H1 (cell line): Measurements from ENCODE around the gene EPHA5. TPM values are rescaled to one million over a fixed set of nuclear protein-coding genes. Genes with fewer than 3 reads are reported as not detected.

Experiments
- ATF3 ChIP-seq: IDR thresholded peaks from 2 replicates; pipeline ENCODE4 v1.6.1; 2011; ENCODE audit warnings: low read depth, mild to moderate bottlenecking, low read length; ENCODE audit not compliant: insufficient read depth
- BRCA1 ChIP-seq: IDR thresholded peaks from 2 replicates; pipeline ENCODE4 v1.6.1; 2012; ENCODE audit warnings: low read depth, low read length, improper control_type of control experiment
- CHD7 ChIP-seq: fragments of 300-600 bp; sonication (generic); IDR thresholded peaks from 2 replicates; pipeline ENCODE4 v1.7.1; 2012; ENCODE audit warnings: low read length, moderate library complexity, mild to moderate bottlenecking, inconsistent platforms; ENCODE audit not compliant: insufficient replicate concordance
- HDAC2 ChIP-seq, 2 experiments: fragments of 300-600 bp in 1 of 2; sonication (generic) in 1 of 2; IDR thresholded peaks; 2 replicates each; pipeline ENCODE4 v1.6.1; 2011 to 2012; ENCODE audit warnings: low read depth in 2 of 2, low read length in 2 of 2, mild to moderate bottlenecking in 2 of 2, moderate library complexity in 2 of 2, borderline replicate concordance in 1 of 2, inconsistent platforms in 1 of 2
- KDM1A ChIP-seq: fragments of 200-600, 300-600 bp; sonication (generic); IDR thresholded peaks from 2 replicates; pipeline ENCODE4 v1.7.1; 2016; ENCODE audit warnings: mild to moderate bottlenecking, low read length, borderline replicate concordance
- MAFK ChIP-seq: IDR thresholded peaks from 2 replicates; pipeline ENCODE4 v1.6.1; 2012; ENCODE audit warnings: low read depth, mild to moderate bottlenecking, improper control_type of control experiment, low read length
- POU5F1 ChIP-seq: IDR thresholded peaks from 2 replicates; pipeline ENCODE4 v1.6.1; 2011; ENCODE audit warnings: low read depth, mild to moderate bottlenecking, low read length, moderate library complexity
- RBBP5 ChIP-seq: IDR thresholded peaks from 2 replicates; pipeline ENCODE4 v1.7.1; 2012; ENCODE audit warnings: low read depth, mild to moderate bottlenecking, inconsistent platforms, low read length, moderate library complexity, borderline replicate concordance
- SP4 ChIP-seq: IDR thresholded peaks from 2 replicates; pipeline ENCODE4 v1.6.1; 2012; ENCODE audit warnings: low read length, inconsistent platforms
- USF2 ChIP-seq: IDR thresholded peaks from 2 replicates; pipeline ENCODE4 v1.6.1; 2011; ENCODE audit warnings: low read length, improper control_type of control experiment
- polyA plus RNA-seq, 7 experiments: library from polyadenylated mRNA; depleted of rRNA in 3 of 7; stranded (reverse) in 5 of 7; unstranded in 2 of 7; fragments of >200 nt in 5 of 7; fragments of 200-250 nt in 2 of 7; gene quantifications; 1 replicate in 5 of 7; 2 replicates in 1 of 7; 4 replicates in 1 of 7; pipeline versions ENCODE4 v1.2.1 to v1.2.3, GENCODE V29; 2011 to 2013; ENCODE audit warnings: missing spikeins in 2 of 7, mixed read lengths in 2 of 7
- total RNA-seq: library from RNA; stranded (reverse); fragmentation: NEBNext Ultra II Directional; extraction: Animal tissue kit (Norgen Biotek cat#: 25700); gene quantifications from 2 replicates; pipeline ENCODE4 v1.2.1, GENCODE V29; 2021

EPHA5 gene
- total and polyA plus RNA-seq, 2 of the 8 experiments (the other 6 are each of a cell fraction or from before 2014, with no cell fraction given): 0.03 to 0.11 TPM

DNA sequence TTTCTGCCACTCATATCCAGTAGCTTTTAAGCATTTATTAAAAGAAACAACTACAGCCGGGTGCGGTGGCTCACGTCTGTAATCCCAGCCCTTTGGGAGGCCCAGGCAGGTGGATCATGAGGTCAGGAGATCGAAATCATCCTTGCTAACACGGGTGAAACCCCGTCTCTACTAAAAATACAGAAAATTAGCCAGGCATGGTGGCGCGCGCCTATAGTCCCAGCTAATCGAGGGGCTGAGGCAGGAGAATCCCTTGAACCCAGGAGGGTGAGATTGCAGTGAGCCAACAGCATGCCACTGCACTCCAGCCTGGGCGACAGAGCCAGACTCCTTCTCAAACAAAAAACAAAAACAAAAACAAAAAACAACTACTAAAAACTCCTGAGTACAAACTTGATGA is 119.8 kb downstream of the EPHA5 start (continued):
- TF ChIP-seq CHD7 (no peak), POU5F1 (no peak), MAFK (no peak), ATF3 (no peak), USF2 (no peak), HDAC2 (IDR thresholded peaks at IDR 0.05; ENCODE audit: borderline replicate concordance in 1 of 2, low read depth in 2 of 2, low read length in 2 of 2) (no peak), SP4 (no peak), KDM1A (no peak), BRCA1 (no peak), RBBP5 (no peak)
